ENCODE data around the gene ABI1.
"Not testable (repeated sequence)": the region's sequence is repeated elsewhere in the genome, so short reads cannot be mapped to it uniquely, and the experiment has no call there.

ABI1 gene

GRCh38 chr10:26804418-26805393 is 56.1 kb downstream of the ABI1 start:
- DNase-seq (ENCODE audit: low read depth, low spot score), result no peak

GRCh38 chr10:26803849-26804248 is 56.9 kb downstream of the ABI1 start:
- no peak for DNase-seq (ENCODE audit: low read depth, low spot score)

- DNase-seq (ENCODE audit: low read depth, low spot score), result no peak
Measured at GRCh38 chr10:26802527-26802926, 58.2 kb downstream of the ABI1 start.

- DNase-seq (ENCODE audit: low read depth, low spot score), result no peak
Measured at GRCh38 chr10:26801831-26802230, 58.9 kb downstream of the ABI1 start.

GRCh38 chr10:26801274-26801673 is 59.5 kb downstream of the ABI1 start:
- no peak for DNase-seq (ENCODE audit: low read depth, low spot score)

GRCh38 chr10:26800468-26800867 is 60.3 kb downstream of the ABI1 start:
- DNase-seq (ENCODE audit: low read depth, low spot score), result no peak

- DNase-seq (ENCODE audit: low read depth, low spot score), result no peak
Measured at GRCh38 chr10:26799342-26799741, 61.4 kb downstream of the ABI1 start.

- no peak for DNase-seq (ENCODE audit: low read depth, low spot score)
Measured at GRCh38 chr10:26798298-26798697, 62.5 kb downstream of the ABI1 start.

GRCh38 chr10:26797340-26797739 is 63.4 kb downstream of the ABI1 start:
- DNase-seq (ENCODE audit: low read depth, low spot score), result no peak

GRCh38 chr10:26792758-26793495 is 67.8 kb downstream of the ABI1 start:
- DNase-seq (ENCODE audit: low read depth, low spot score), result no peak

GRCh38 chr10:26790221-26790995 is 70.3 kb downstream of the ABI1 start:
- DNase-seq (ENCODE audit: low read depth, low spot score), result peak; percentile 69

GRCh38 chr10:26789779-26790178 is 71.0 kb downstream of the ABI1 start:
- not testable (repeated sequence) for DNase-seq (ENCODE audit: low read depth, low spot score)

GRCh38 chr10:26787362-26787761 is 73.4 kb downstream of the ABI1 start:
- DNase-seq (ENCODE audit: low read depth, low spot score), result no peak

- DNase-seq (ENCODE audit: low read depth, low spot score), result no peak
Measured at GRCh38 chr10:26781797-26782196, 79.0 kb downstream of the ABI1 start.

- DNase-seq (ENCODE audit: low read depth, low spot score), result peak; percentile 92
Measured at GRCh38 chr10:26780793-26781601, 79.8 kb downstream of the ABI1 start.

- no peak for DNase-seq (ENCODE audit: low read depth, low spot score)
Measured at GRCh38 chr10:26780106-26780792, 80.5 kb downstream of the ABI1 start.

GRCh38 chr10:26779176-26779860 is 81.4 kb downstream of the ABI1 start:
- no peak for DNase-seq (ENCODE audit: low read depth, low spot score)

GRCh38 chr10:26777686-26778085 is 83.1 kb downstream of the ABI1 start:
- no peak for DNase-seq (ENCODE audit: low read depth, low spot score)

GRCh38 chr10:26776258-26776657 is 84.5 kb downstream of the ABI1 start:
- DNase-seq (ENCODE audit: low read depth, low spot score), result peak; percentile 43

- DNase-seq (ENCODE audit: low read depth, low spot score), result no peak
Measured at GRCh38 chr10:26773633-26774032, 87.1 kb downstream of the ABI1 start.
